HG03439 (cell line): ENCODE results near the gene EDARADD.
"Not testable (repeated sequence)": the region's sequence is repeated elsewhere in the genome, so short reads cannot be mapped to it uniquely, and the experiment has no call there.

Experiments used
- ATAC-seq: cut with Tn5 transposase; IDR thresholded peaks from one replicate; pipeline ENCODE4 v1.9.1; 2021; ENCODE audit warnings: mild to moderate bottlenecking, moderate library complexity; ENCODE audit not compliant: unreplicated experiment

Gene EDARADD

DNA sequence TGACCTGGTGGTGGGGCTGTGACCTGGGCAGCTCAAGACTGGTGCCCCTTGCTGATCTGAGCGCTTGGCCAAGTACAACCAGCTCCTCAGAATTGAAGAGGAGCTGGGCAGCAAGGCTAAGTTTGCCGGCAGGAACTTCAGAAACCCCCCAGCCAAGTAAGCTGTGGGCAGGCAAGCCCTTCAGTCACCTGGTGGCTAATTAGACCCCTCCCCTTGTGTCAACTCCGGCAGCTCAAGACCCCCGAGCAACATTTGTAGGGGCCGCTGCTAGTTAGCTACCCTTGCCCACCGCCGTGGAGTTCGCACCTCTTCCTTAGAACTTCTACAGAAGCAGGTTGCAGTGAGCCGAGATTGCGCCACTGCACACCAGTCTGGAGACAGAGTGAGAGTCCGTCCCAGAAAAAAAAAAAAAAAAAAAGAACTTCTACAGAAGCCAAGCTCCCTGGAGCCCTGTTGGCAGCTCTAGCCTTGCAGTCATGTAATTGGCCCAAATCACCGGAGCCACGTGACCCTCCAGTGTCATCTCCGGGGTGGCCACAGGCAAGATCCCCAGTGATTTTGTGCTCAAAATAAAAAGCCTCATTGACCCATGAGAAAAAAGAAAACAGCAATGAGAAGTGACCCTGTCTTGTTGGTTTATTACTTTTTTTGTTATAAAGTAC is 90.4 kb downstream of the EDARADD start:
- ATAC-seq: no peak

DNA sequence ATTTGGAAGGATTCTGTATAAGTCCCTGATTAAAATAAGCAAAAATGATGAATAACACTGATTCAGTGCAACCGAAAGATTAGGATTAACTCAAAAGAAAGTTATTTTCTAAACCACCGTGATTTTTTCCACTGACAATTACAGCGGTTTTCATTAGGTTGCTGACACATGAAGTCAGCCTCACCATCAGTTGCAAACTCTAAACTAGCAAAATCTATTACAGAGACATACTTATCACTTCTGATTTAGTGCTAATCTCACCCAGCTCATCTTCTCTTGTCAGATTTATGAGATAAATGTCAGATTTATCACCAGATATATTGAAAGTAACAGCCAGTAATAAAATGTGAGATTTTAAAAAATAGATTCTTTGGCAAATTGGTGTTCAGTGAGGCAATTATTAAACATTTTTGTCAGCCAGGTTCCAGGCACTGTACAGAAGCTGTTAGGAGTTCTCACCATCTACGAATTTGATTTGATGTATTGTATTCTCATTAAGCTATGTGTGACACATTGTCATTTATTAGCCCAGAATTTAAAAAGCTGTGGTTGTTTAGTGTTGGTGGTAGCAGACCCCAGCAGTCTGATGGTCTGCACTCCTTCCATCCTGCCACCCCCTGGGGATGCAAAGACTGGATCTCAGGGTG is 92.4 kb downstream of the EDARADD start:
- no peak for ATAC-seq

DNA sequence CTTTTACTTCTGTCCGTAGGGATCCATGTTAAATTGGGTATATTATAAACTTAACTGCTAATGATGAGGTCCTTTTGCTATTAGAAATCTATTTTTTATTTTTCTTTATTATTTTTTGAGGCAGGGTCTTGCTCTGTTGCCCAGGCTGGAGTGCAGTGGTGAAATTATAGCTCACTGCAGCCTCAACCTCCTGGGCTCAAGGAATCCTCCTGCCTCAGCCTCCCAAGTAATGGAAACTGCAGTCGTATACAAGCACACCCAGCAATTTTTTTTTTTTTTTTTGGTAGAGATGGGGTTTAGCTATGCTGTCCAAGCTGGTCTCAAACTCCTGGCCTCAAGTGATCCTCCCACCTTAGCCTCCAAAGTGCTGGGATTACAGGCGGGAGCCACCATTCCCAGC is 95.1 kb downstream of the EDARADD start:
- ATAC-seq: not testable (repeated sequence)

DNA sequence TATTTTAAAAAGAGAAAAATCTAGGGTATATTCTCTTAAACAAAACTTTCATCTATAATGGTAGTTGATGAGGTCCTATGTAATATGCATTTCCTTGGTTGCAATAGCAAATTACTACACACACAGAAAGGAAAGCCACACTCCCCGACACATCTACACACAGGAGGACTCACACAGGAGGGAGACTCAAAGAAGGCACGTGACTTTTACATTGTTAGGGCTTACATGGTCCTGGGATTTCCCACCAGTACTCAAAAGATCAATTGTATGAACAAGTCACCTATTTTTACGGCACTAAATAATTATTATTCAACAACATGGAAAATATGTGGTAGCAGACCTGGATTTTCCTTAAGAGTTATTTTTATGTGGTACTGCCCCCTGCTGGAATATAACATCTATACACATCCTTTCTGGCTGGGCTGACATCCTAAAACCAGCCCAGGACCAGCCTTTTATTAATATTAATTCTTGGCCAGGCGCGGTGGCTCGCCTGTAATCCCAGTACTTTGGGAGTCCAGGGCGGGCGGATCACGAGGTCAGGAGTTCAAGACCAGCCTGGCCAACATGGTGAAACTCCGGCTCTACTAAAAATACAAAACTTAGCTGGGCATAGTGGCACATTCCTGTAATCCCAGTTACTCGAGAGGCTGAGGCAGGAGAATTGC is 95.8 kb downstream of the EDARADD start:
- ATAC-seq: no peak

DNA sequence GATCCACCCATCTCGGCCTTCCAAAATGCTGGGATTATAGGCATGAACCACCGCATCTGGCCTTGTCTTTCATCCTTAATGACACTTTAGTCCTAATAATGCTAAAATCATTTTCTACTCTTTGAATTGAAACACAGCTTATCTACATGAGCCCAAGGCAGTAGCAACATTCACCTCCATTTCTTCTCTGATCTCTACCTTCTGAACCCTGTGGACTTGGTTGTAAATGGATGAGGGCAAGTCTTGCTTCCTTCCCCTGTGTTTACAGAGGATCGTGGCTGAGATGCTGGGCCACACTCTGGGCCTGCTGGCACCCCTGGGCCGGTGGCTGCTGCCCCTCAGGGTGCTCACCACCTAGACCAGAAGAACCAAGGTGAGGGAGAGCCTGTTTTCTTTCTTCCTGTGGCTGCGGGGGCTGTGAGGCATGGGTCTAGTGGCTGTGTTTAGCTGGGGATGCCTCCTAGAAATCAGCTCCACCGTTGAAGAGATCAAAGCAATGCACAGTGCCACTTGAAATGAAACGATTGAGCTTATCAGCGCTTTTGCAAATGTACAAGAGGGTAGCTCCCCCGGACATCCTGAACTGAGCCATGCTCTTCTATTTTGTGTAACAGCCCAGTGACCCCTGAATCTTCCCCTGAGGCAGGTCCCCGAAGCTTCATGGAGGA is 97.5 kb downstream of the EDARADD start:
- ATAC-seq: no peak

DNA sequence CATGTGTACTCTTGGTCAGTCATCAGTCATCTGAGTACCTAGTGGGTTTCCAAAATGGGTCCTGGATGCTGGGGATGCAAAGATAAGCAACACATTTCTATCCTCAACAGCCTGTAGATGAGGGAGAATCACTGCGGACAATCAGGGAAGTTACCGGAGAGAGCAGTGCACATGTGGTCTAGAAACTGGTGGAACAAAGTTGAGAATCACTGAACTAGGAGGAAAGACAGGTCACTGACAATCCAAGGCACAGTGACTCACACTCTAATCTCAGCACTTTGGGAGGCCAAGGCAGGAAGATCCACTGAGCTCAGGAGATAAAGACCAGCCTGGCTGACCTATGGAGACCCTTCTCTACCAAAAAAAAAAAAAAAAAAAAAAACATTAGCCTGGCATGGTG is 98.3 kb downstream of the EDARADD start:
- ATAC-seq: no peak

DNA sequence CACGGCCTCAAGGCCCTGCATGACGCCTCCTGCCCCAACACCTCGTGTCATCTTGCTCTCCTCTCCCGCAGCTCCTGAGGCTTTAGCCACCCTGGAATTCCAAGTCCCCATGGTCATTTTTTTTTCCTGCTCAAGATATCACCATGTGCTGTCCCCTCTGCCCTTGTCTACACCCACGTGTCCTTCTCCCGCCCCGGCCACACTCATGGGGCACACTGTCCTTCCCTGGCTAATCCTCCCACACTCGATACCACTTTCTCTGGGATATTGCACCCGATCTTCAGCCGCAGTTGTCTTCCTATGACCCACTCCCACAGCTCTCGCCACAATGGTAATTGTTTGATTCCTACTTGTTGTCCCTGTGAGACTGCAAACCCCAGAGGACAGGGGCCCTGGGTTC is 100.0 kb downstream of the EDARADD start:
- no peak for ATAC-seq

DNA sequence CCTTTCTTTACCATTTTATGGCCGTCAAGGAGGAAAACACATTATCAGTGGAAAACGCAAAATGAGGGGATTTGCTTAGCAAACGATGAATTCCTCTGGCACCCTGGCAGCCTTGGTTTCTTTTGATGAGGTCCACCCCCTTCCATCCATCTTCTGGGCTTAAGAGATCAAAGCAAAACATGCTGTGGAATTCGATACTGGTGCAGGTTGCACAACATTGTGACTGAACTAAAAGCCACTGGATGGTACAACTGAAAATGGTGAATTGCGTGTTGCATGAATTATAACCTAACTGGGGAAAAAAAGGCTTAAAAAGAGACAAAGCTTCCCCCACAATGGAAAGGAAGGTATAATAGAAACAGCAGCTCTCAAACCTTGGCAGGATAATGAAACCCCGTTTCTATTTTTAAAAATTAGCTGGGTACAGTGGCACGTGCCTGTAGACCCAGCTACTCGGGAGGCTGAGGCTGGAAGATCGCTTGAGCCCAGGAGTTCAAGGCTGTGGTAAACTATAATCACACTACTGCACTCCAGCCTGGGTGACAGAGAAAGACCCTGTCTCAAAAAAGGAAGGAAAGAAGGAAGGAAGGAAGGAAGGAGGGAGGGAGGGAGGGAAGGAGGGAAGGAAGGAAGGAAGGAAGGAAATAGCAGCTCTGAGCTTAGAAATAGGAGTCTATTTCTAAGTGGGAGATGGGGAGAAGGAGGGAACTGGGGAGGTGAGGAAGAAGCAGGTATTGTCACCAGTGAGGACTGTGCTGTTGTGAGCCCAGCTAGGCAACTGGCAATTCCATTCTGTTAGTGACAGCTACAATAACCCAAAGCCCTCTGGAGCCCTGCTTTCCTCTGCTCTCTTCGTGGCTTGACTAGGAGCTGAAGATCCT is 100.7 kb downstream of the EDARADD start:
- ATAC-seq: no peak

DNA sequence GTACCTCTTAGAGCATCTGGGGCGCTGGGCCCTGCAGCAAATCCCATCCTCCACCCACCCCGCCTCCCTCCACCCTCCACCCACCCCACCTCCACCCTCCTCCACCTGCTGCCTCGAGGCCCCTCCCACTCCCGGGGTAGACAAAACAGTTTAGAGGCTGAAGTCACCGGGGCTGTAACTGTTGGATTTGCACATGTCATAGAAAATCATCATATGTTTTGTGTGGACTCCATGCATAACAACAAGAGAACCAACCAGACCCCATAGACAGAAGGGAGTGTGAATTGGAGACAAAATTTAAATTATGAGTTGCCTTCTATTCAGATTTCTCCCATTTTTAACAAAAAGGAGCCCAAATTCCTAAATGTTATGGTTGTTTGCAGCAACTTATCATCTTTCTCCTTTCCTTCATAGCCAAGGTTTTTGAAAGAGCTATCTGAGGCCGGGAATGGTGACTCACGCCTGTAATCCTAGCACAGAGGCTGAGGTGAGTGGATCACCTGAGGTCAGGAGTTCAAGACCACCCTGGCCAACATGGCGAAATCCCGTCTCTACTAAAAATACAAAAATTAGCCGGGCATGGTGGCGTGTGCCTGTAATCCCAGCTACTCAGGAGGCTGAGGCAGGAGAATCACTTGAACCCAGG is 101.5 kb downstream of the EDARADD start:
- ATAC-seq: no peak

DNA sequence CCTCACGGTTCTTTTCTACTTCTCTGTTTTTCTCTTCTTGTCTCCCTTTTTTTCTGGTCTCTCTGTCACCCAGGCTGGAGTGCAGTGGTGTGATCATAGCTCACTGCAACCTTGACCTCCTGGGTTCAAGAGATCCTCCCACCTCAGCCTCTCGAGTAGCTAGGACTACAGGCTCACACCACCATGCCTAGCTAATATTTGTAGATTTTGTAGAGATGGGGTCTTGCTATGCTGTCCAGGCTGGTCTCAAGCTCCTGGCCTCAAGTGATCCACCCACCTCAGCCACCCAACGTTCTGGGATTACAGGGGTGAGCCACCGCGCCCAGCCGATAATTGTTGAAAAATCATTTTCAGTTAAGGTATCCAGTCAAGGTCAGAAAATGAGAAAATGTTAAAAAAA is 103.8 kb downstream of the EDARADD start:
- ATAC-seq: no peak

DNA sequence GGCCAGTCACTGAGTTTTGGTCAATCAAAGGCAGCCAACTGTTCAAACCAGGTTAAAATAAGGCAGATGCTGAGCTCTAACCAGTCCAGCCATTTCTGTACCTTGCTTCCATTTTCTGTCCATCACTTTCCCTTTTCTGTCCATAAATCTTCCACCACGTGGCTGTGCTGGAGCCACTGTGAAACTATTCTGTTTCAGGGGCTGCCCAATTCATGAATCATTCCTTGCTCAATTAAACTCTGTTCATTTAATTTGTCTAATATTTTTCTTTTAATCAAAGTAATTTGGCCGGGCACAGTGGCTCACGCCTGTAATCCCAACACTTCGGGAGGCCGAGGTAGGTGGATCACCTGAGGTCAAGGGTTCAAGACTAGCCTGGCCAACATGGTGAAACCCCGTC is 107.0 kb downstream of the EDARADD start:
- ATAC-seq: no peak

DNA sequence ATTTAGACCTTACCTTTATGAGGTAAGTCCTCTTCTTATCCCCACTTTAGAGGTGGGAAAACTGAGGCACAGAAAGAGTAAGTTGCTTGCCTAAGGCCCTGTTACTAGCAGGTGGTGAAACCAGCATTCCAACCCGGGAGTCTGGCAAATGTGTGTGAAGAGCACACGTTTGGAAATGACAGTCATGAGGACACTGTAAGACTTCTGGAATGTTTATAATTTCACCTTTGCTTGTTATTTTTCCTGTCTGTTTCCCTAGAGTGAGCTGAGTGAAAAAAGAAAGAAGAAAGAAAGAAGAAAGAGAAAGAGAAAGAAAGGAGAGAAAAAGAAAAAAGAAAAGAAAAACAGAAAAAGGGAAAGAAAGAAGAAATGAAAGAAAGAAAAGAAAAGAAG is 108.5 kb downstream of the EDARADD start:
- ATAC-seq: no peak

DNA sequence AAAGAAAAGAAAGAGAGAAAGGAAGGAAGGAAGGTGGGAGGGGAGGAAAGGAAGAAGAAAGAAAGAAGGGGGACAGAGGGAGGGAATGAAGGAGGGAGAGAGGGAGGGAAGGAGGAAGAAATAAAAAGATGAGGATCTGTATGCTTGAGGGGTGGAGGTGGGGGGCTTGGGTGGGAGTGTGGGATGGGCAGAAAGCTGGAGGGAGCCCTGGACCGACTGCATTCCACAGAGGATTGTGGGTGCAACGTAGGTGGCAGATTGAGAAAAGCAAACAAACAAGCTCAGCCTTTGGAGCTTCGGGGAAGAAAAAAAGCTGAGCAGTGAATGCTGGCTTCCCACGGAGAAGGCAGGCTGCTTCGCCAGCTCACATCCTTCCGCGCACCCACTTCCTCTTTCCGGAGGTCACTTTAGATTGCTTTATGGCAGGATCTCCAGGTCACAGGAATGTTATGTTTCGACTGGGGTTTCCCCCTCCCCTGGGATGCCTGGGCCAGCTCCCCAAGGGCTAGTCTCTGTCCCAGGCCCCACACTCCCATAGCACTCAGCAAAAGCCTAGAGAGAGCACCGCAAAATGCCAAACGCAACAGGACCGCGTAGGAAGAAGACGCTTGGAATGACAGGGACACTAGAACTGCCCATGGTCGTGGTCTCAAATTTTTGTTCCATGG is 109.0 kb downstream of the EDARADD start:
- ATAC-seq: no peak

DNA sequence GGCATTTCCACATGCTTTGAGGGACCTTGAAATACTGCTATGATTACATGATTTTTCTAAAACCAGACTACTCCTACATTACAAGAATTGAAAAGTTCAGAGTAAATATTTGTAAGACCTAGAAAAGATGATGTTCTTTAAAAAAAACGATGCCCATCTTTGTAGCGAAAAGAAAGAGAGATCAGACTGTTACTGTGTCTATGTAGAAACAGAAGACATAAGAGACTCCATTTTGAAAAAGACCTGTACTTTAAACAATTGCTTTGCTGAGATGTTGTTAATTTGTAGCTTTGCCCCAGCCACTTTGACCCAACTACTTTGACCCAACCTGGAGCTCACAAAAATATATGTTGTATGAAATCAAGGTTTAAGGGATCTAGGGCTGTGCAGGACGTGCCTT is 110.3 kb downstream of the EDARADD start:
- ATAC-seq: not testable (repeated sequence)

DNA sequence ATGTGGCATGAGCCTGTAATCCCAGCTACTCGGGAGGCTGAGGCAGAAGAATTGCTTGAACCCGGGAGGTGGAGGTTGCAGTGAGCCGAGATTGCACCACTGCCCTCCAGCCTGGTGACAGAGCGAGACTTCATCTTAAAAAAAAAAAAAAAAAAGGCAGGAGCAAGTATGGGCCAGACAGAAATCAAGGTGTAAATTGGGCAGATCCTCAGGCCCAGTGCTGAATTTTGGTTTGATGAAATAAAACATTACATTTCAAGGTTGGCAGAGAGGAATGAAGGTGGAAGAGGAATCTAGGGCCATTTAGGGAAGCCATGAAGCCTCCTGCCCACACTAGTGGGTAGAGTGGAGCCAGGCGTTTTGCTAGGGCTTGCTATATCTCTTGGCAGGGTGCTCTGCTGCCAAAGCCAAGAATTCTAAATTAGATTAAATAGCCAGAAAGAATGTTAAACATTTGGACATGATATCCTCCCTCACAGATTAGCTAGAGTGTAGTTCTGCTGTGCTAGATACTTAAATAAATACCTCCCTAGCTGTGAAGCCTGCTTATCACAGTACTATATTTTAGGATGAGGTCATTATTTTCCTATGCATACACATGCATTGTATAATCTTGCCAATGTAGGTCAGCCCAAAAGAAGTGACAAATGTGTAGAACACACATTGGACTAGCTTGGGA is 113.1 kb downstream of the EDARADD start:
- ATAC-seq: no peak

DNA sequence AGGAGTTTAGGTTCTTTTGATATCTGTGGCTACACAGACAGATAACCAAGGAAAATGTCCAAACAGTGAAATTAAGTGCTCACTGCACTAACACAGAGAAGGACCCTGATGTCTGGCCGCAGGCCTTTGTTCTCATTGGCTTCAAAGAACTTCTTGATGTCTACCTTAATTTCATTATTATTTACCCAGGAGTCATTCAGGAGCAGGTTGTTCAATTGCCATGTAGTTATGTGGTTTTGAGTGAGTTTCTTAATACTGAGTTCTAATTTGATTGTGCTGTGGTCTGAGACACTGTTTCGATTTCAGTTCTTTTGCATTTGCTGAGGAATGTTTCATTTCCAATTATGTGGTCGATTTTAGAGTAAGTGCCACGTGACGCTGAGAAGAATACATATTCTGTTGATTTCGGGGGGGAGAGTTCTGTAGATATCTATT is 114.5 kb downstream of the EDARADD start:
- no peak for ATAC-seq

DNA sequence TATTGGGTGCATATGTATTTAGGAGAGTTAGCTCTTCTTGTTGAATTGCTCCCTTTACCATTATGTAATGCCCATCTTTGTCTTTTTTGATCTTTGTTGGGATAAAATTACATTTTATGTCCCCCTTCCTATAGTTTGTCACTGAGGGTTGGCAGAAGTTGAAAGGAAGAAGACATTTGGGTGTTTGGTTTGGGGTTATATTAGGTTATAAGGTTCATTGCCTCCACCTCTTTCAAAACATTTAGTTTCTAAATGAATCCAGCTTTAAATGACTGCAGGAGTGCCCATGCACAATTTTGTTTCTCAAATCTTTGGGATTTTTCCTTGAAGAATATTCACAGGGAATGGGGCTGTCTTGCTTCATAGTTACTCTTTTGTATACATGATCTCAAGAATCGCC is 115.1 kb downstream of the EDARADD start:
- ATAC-seq: no peak

DNA sequence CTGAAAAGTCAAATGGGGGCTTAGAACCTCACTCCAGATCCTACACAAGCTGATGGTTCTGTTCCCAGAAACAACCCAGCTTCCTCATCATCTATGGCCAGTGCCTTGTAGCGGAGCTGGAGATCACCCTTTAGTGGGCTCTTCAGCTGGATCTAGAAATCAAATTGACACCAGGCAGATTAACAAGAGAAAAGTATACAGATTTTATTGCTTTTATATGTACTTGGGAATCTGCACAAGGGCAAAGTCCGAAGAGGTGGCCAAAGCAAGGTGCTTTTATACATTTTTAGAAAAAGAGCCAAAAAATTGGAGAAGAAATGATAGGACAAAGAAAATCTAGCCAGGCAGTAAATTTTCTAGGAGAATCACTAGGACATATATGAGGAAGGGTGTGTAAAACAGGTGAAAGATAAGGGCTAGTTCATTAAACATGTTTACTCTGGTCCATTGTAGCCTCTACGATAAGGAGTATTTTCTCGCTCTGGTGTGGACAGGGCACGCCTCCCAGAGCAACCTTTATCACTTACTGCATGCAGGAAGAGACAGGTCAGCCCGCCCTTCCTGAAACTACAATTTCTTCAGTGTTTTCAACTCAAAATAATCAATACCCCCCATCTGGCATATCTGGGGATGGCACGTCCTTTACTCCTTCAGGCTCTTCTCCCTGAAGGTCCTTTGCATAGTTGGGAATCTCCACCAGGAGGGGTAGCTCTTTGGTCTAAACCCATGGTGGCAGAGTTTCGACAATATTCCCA is 115.7 kb downstream of the EDARADD start:
- no peak for ATAC-seq
